Karpas-422 (cell line): ENCODE data around the gene TTLL4. TPM values are rescaled to one million over a fixed set of nuclear protein-coding genes. Genes with fewer than 3 reads are reported as not detected.

Experiments
- DNase-seq: peaks from one replicate; pipeline ENCODE4 v3.0.0-alpha.2; 2015
- H2AFZ ChIP-seq: fragments of 200-600 bp; sonication (generic); 2 replicates; pipeline ENCODE4 v1.6.1; 2014; ENCODE audit warnings: antibody characterized with exemption, low read length, mixed read lengths
- H3K27ac ChIP-seq: fragments of 200-600 bp; sonication (generic); 2 replicates; pipeline ENCODE4 v1.5.1; 2014; ENCODE audit warnings: mild to moderate bottlenecking, low read length, moderate library complexity
- H3K27me3 ChIP-seq: fragments of 200-600 bp; sonication (generic); 2 replicates; pipeline ENCODE4 v1.6.1; 2014; ENCODE audit warnings: low read length, mixed read lengths
- H3K36me3 ChIP-seq: fragments of 200-600 bp; sonication (generic); 2 replicates; pipeline ENCODE4 v1.6.1; 2014; ENCODE audit warnings: low read length, mixed read lengths; ENCODE audit not compliant: insufficient read depth
- H3K4me1 ChIP-seq: fragments of 200-600 bp; sonication (generic); 2 replicates; pipeline ENCODE4 v1.6.1; 2014; ENCODE audit warnings: mild to moderate bottlenecking, low read length, mixed read lengths
- H3K4me2 ChIP-seq: fragments of 200-600 bp; sonication (generic); 2 replicates; pipeline ENCODE4 v1.6.1; 2014; ENCODE audit warnings: low read length, low read depth, mild to moderate bottlenecking; ENCODE audit not compliant: poor library complexity, severe bottlenecking
- H3K4me3 ChIP-seq: fragments of 200-600 bp; sonication (generic); 2 replicates; pipeline ENCODE4 v1.5.1; 2014; ENCODE audit warnings: mild to moderate bottlenecking, antibody characterized with exemption, low read length, mixed read lengths
- H3K79me2 ChIP-seq: fragments of 200-600 bp; sonication (generic); 2 replicates; pipeline ENCODE4 v1.6.1; 2014; ENCODE audit warnings: mild to moderate bottlenecking, low read length, mixed read lengths
- H3K9ac ChIP-seq: fragments of 200-600 bp; sonication (generic); 2 replicates; pipeline ENCODE4 v1.6.0; 2014; ENCODE audit warnings: low read length
- H3K9me2 ChIP-seq: fragments of 200-600 bp; sonication (generic), shearing (Covaris generic); replicated peaks from 2 replicates; pipeline ENCODE4 v1.6.0; 2014; ENCODE audit warnings: mild to moderate bottlenecking, low read length, moderate library complexity; ENCODE audit not compliant: insufficient read depth
- H3K9me3 ChIP-seq: fragments of 300-700, 200-600 bp; sonication (generic); 2 replicates; pipeline ENCODE4 v1.6.1; 2014; ENCODE audit warnings: low read length, mixed read lengths
- H4K20me1 ChIP-seq: fragments of 200-600 bp; sonication (generic); 2 replicates; pipeline ENCODE4 v1.6.1; 2014; ENCODE audit warnings: mild to moderate bottlenecking, antibody characterized with exemption, low read length, low read depth; ENCODE audit not compliant: insufficient read depth
- total RNA-seq: library from RNA; depleted of rRNA; stranded (reverse); fragments of >200 nt; shearing (Covaris generic); gene quantifications from 2 replicates; pipeline ENCODE4 v1.2.3, GENCODE V29; 2014; ENCODE audit warnings: low replicate concordance

The TTLL4 gene
- total RNA-seq, 1 experiment from 2014 or later: 37.2 TPM

DNA sequence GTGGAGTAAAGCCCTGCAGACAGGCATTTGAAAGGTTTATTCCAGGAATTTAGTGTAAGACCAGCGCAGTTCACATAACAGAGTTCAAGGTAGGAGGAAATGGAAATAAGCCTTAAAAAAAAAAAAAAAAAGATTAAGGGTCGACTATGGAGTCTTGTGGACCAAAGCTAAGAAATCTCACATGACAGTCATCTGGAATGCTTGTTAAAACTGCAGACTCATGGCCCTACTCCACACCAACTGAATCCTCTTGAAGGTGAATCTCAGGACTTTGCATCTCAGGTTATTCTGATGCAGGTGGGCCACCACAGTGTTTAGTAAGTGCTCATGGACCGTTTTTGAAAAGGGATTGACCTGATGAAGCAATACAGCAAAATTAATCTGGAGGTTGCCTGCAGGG lies 8.8 kb downstream of the TTLL4 start:
- Histone ChIP-seq H3K27ac (no peak overlapping the region), H4K20me1 (0 out of 2 replicates have a peak, but pooled peaks cover 7% of the 10 kb centered on the region), H3K36me3 (peaks cover 16% of the 10 kb centered on the region), H3K4me3 (no peak overlapping the region), H3K4me2 (no peak overlapping the region), H3K4me1 (no peaks in the 10 kb centered on the region), H3K9me2 (no peaks in the 10 kb centered on the region), H3K79me2 (peaks cover 99% of the 10 kb centered on the region), H3K9me3 (no peaks in the 10 kb centered on the region), H3K27me3 (no peaks in the 10 kb centered on the region), H2AFZ (no peak overlapping the region), H3K9ac (no peak overlapping the region)
- DNase-seq: no peak

GRCh38 chr2:218720048-218721041 lies 9.7 kb downstream of the TTLL4 start:
- Histone ChIP-seq H3K4me1 (no peaks in the 10 kb centered on the region), H3K36me3 (peaks cover 20% of the 10 kb centered on the region), H3K4me2 (no peak overlapping the region), H4K20me1 (0 out of 2 replicates have a peak, but pooled peaks cover 7% of the 10 kb centered on the region), H3K4me3 (no peak overlapping the region), H2AFZ (no peak overlapping the region), H3K9me3 (0 out of 2 replicates have a peak, but pooled peaks cover 3% of the 10 kb centered on the region), H3K27me3 (no peaks in the 10 kb centered on the region), H3K9ac (no peak overlapping the region), H3K27ac (no peak overlapping the region), H3K79me2 (peaks cover 100% of the 10 kb centered on the region), H3K9me2 (no peaks in the 10 kb centered on the region)
- no peak for DNase-seq

DNA sequence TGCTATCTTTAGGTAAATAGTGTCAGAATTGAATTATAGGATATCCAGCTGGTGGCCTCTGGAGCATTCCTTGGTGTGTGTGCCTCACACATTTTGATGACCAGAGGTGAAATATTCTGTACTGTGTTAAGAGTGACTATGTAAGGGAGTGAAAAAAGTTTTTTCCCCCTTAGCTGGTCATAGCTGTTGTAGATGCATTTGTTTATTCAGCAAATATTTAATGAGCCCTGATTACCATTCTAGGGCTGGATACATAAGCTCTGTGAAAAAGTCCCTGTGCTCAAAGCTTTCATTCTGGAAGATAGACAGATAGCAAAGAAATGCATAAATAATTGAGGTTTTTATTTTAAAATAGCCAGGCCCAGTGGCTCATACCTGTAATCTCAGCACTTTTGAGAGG lies 10.9 kb downstream of the TTLL4 start:
- no peaks in the 10 kb centered on the region for H3K9me2 ChIP-seq

DNA sequence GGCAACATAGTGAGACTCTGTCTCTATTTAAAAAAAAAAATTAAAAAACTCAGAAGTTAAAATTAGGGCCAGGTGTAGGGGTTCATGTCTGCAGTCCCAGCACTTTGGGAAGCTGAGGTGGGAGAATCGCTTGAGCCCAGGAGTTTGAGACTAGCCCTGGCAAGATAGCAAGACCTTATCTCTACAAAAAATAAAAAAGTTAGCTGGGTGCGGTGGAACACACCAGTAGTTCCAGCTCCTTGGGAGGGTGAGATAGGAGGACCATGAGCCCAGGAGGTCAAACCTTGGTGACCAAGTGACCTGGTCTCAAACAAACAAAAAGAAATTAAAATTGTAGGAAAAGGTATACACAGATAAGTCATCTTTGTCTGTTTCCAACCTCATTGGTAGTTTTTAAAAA lies 11.3 kb downstream of the TTLL4 start:
- no peak overlapping the region for H3K4me3 ChIP-seq
- peaks cover 18% of the 10 kb centered on the region for H3K36me3 ChIP-seq
- peaks cover 100% of the 10 kb centered on the region for H3K79me2 ChIP-seq
- H3K4me1 ChIP-seq: no peaks in the 10 kb centered on the region
- 0 out of 2 replicates have a peak, but pooled peaks cover 7% of the 10 kb centered on the region for H4K20me1 ChIP-seq
- no peak overlapping the region for H3K4me2 ChIP-seq
- no peak overlapping the region for H2AFZ ChIP-seq
- H3K9me3 ChIP-seq: 0 out of 2 replicates have a peak, but pooled peaks cover 3% of the 10 kb centered on the region
- no peaks in the 10 kb centered on the region for H3K9me2 ChIP-seq
- DNase-seq: no peak
- H3K27me3 ChIP-seq: no peaks in the 10 kb centered on the region
- no peak overlapping the region for H3K9ac ChIP-seq
- H3K27ac ChIP-seq: no peak overlapping the region

More for the DNA sequence above, 10.9 kb downstream of the TTLL4 start:
- Histone ChIP-seq H3K27ac (no peak overlapping the region), H3K27me3 (no peaks in the 10 kb centered on the region), H3K9me3 (0 out of 2 replicates have a peak, but pooled peaks cover 3% of the 10 kb centered on the region), H3K4me1 (no peaks in the 10 kb centered on the region), H3K36me3 (peaks cover 20% of the 10 kb centered on the region), H3K4me3 (no peak overlapping the region), H4K20me1 (0 out of 2 replicates have a peak, but pooled peaks cover 7% of the 10 kb centered on the region), H3K9ac (no peak overlapping the region), H3K79me2 (peaks cover 100% of the 10 kb centered on the region), H2AFZ (no peak overlapping the region), H3K4me2 (no peak overlapping the region)
- no peak for DNase-seq

DNA sequence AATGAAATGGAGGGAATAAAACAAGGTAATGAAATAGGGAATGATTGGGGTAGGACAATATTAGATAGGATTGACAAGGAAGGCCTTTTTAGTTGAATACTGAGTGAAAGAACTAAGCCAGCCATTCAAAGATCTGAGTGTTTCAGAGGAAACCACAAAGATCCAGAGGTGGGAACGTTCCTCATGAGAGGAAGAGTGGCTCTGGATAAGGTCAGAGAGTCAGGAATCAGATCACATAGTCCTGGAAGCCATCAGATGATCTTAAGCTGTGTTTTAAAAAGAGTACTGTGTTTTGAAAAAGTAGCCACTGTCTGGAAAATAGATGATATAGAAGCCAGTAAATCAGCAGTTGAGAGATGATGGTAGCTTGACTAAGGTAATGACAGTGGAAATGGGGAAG lies 11.8 kb downstream of the TTLL4 start:
- Histone ChIP-seq H3K4me2 (no peak overlapping the region), H3K27me3 (no peaks in the 10 kb centered on the region), H3K9ac (no peak overlapping the region)

DNA sequence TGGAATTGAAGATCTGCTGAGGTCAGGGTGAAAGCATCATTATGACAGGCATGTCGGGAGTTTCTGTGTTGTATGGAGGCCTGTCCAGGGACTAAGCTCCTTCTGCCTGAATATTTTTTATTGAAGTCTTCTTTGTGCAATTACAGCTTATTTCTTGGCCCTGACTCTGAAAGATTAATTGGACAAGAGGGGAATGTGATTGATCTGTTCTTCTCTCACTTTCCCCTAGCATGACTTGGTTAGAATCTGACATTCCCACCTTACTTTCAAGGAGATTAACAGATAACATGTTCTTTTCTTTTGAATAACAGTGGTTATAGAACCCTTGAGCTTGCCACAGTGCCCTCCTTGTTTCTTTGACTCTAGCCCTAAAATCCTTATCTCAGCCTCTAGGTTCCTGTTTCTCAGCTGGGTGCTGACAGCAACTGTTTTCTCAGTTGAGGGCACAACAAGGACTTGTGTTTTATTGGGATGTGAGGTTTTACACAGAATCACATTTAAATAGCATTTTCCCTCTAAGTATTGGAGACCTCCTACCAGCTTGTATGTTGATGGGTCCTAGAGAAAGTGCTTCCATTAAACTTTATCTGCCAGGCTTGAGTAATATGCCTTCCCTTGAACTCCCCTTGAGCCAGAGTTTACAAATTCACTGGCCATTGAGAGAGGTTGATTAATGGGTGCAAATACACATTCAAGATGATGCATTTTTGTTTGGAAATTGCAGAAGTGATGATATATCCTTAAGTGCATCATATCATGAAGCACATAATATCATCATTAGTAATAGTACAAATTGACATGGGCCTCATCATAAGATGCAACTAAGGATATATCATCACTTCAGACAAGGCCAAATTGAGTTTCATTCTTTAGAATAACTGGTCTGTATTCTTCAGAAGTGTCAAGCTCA lies 12.5 kb downstream of the TTLL4 start:
- Histone ChIP-seq H3K4me2 (no peak overlapping the region), H3K9me2 (no peaks in the 10 kb centered on the region), H3K36me3 (peaks cover 14% of the 10 kb centered on the region), H3K4me1 (no peaks in the 10 kb centered on the region), H3K27me3 (no peaks in the 10 kb centered on the region), H3K27ac (no peak overlapping the region), H3K4me3 (no peak overlapping the region), H4K20me1 (0 out of 2 replicates have a peak, but pooled peaks cover 7% of the 10 kb centered on the region), H3K79me2 (peaks cover 97% of the 10 kb centered on the region), H2AFZ (no peak overlapping the region), H3K9ac (no peak overlapping the region), H3K9me3 (0 out of 2 replicates have a peak, but pooled peaks cover 3% of the 10 kb centered on the region)
- DNase-seq: no peak

More for the DNA sequence above, 11.8 kb downstream of the TTLL4 start:
- no peak for DNase-seq
- Histone ChIP-seq H3K4me3 (no peak overlapping the region), H2AFZ (no peak overlapping the region), H3K27ac (no peak overlapping the region), H3K36me3 (peaks cover 14% of the 10 kb centered on the region), H3K4me1 (no peaks in the 10 kb centered on the region), H3K9me2 (no peaks in the 10 kb centered on the region), H3K9me3 (0 out of 2 replicates have a peak, but pooled peaks cover 3% of the 10 kb centered on the region), H3K79me2 (peaks cover 100% of the 10 kb centered on the region), H4K20me1 (0 out of 2 replicates have a peak, but pooled peaks cover 7% of the 10 kb centered on the region)

GRCh38 chr2:218726004-218726574 lies 15.5 kb downstream of the TTLL4 start:
- no peaks in the 10 kb centered on the region for H3K27me3 ChIP-seq
- no peak overlapping the region for H3K27ac ChIP-seq
- no peak for DNase-seq
- H3K4me3 ChIP-seq: no peak overlapping the region
- H3K4me1 ChIP-seq: no peaks in the 10 kb centered on the region
- H3K4me2 ChIP-seq: no peak overlapping the region
- peaks cover 25% of the 10 kb centered on the region for H3K36me3 ChIP-seq
- H2AFZ ChIP-seq: no peak overlapping the region
- 0 out of 2 replicates have a peak, but pooled peaks cover 3% of the 10 kb centered on the region for H3K9me3 ChIP-seq
- no peaks in the 10 kb centered on the region for H3K9me2 ChIP-seq
- H4K20me1 ChIP-seq: no peaks in the 10 kb centered on the region
- peaks cover 92% of the 10 kb centered on the region for H3K79me2 ChIP-seq
- H3K9ac ChIP-seq: no peak overlapping the region
